ENCODE measurements around the gene PFN3. TPM values are rescaled to one million over a fixed set of nuclear protein-coding genes. Genes with fewer than 3 reads are reported as not detected.
A peak's percentile ranks its signal among the peaks of the same experiment; 100 is the strongest.

The PFN3 gene
- total RNA-seq, 1 donor from 2014 or later, result not detected

- H3K36me3 Mint-ChIP-seq (ENCODE audit: low read depth), result no peaks in the 10 kb centered on the region
- no peak for DNase-seq (ENCODE audit: low read depth, low spot score)
- TF ChIP-seq CTCF (conservative IDR thresholded peaks at IDR 0.05), result no peak
- no peak overlapping the region for H3K4me3 Mint-ChIP-seq
- H3K27me3 Mint-ChIP-seq (ENCODE audit: low read depth), result peaks cover 37% of the 10 kb centered on the region
- H3K9me3 Mint-ChIP-seq, result no peaks in the 10 kb centered on the region
- peaks cover 15% of the 10 kb centered on the region for H3K4me1 Mint-ChIP-seq
- no peak overlapping the region for H3K27ac Mint-ChIP-seq (ENCODE audit: unreplicated experiment)
Measured at GRCh38 chr5:177355868-177356168, 44.6 kb downstream of the PFN3 start.

- no peak for TF ChIP-seq CTCF (conservative IDR thresholded peaks at IDR 0.05)
- H3K27me3 Mint-ChIP-seq (ENCODE audit: low read depth), result peaks cover 37% of the 10 kb centered on the region
- DNase-seq (ENCODE audit: low read depth, low spot score), result no peak
- H3K9me3 Mint-ChIP-seq, result no peaks in the 10 kb centered on the region
- no peaks in the 10 kb centered on the region for H3K36me3 Mint-ChIP-seq (ENCODE audit: low read depth)
- H3K4me1 Mint-ChIP-seq, result peaks cover 20% of the 10 kb centered on the region
- H3K27ac Mint-ChIP-seq (ENCODE audit: unreplicated experiment), result no peak overlapping the region
- peak overlapping the region; percentile 15 for H3K4me3 Mint-ChIP-seq
Measured at GRCh38 chr5:177355162-177355867, 45.1 kb downstream of the PFN3 start.

- TF ChIP-seq CTCF (conservative IDR thresholded peaks at IDR 0.05), result no peak
- H3K4me1 Mint-ChIP-seq, result peaks cover 26% of the 10 kb centered on the region
- peaks cover 33% of the 10 kb centered on the region for H3K27me3 Mint-ChIP-seq (ENCODE audit: low read depth)
- H3K36me3 Mint-ChIP-seq (ENCODE audit: low read depth), result no peaks in the 10 kb centered on the region
- H3K9me3 Mint-ChIP-seq, result no peaks in the 10 kb centered on the region
- no peak overlapping the region for H3K4me3 Mint-ChIP-seq
- no peak overlapping the region for H3K27ac Mint-ChIP-seq (ENCODE audit: unreplicated experiment)
- DNase-seq (ENCODE audit: low read depth, low spot score), result no peak
Measured at GRCh38 chr5:177354711-177355110, 45.8 kb downstream of the PFN3 start.

- H3K4me3 Mint-ChIP-seq, result no peak overlapping the region
- no peaks in the 10 kb centered on the region for H3K9me3 Mint-ChIP-seq
- no peak for DNase-seq (ENCODE audit: low read depth, low spot score)
- H3K4me1 Mint-ChIP-seq, result peaks cover 30% of the 10 kb centered on the region
- no peak for TF ChIP-seq CTCF (conservative IDR thresholded peaks at IDR 0.05)
- peaks cover 33% of the 10 kb centered on the region for H3K27me3 Mint-ChIP-seq (ENCODE audit: low read depth)
- H3K27ac Mint-ChIP-seq (ENCODE audit: unreplicated experiment), result no peak overlapping the region
- no peaks in the 10 kb centered on the region for H3K36me3 Mint-ChIP-seq (ENCODE audit: low read depth)
Measured at GRCh38 chr5:177354256-177354655, 46.2 kb downstream of the PFN3 start.

GRCh38 chr5:177353093-177353492, 47.4 kb downstream of the PFN3 start:
- no peak for TF ChIP-seq CTCF (conservative IDR thresholded peaks at IDR 0.05)
- Mint-ChIP-seq H3K4me1 (peaks cover 34% of the 10 kb centered on the region), H3K36me3 (ENCODE audit: low read depth) (no peaks in the 10 kb centered on the region), H3K27ac (ENCODE audit: unreplicated experiment) (no peak overlapping the region), H3K4me3 (peak overlapping the region; percentile 72), H3K9me3 (no peaks in the 10 kb centered on the region), H3K27me3 (ENCODE audit: low read depth) (peaks cover 33% of the 10 kb centered on the region)
- no peak for DNase-seq (ENCODE audit: low read depth, low spot score)

Data from neural crest cell (in vitro differentiated cells).